Naive thymus-derived CD8-positive, alpha-beta T cell (primary cell): ENCODE measurements around the gene HOXA3. TPM values are rescaled to one million over a fixed set of nuclear protein-coding genes. Genes with fewer than 3 reads are reported as not detected.
A peak's percentile ranks its signal among the peaks of the same experiment; 100 is the strongest.

Experiments used
- ATAC-seq, 2 donors: fragments of 150-1000 bp; cut with Tn5 transposase in 1 of 2; sonication (Bioruptor Pico), chemical (Tn5 transposase) in 1 of 2; 1 replicate in 1 of 2; 2 replicates in 1 of 2; pipeline ENCODE4 v1.10.0; 2021; ENCODE audit warnings: mild to moderate bottlenecking in 2 of 2, moderate library complexity in 2 of 2
- POLR2A ChIA-PET: fragments of 350-600 bp; sonication (Branson Sonifier 250); formaldehyde crosslinking; loops from one replicate; lab custom pipeline; 2021; ENCODE audit warnings: antibody characterized with exemption; lab: Charles Lee
- DNase-seq, 10 donors: peaks; one replicate each; pipeline versions ENCODE4 v3.0.0 to v3.0.0-alpha.2; 2020 to 2022
- H3K27ac Mint-ChIP-seq, 10 donors: one replicate each; pipeline ENCODE4 v1.8.0; 2020 to 2022; ENCODE audit warnings: mild to moderate bottlenecking in 10 of 10, mixed read lengths in 10 of 10, moderate library complexity in 4 of 10, inconsistent platforms in 1 of 10
- H3K27me3 Mint-ChIP-seq, 5 donors: one replicate each; pipeline ENCODE4 v1.8.0; 2021 to 2022; ENCODE audit warnings: mixed read lengths in 5 of 5
- H3K36me3 Mint-ChIP-seq, 3 donors: one replicate each; pipeline ENCODE4 v1.8.0; 2020 to 2022; ENCODE audit warnings: mixed read lengths in 3 of 3, mild to moderate bottlenecking in 2 of 3, inconsistent platforms in 1 of 3
- H3K4me1 Mint-ChIP-seq, 4 donors: one replicate each; pipeline ENCODE4 v1.8.0; 2021 to 2022; ENCODE audit warnings: mixed read lengths in 4 of 4
- H3K4me3 Mint-ChIP-seq, 10 donors: one replicate each; pipeline ENCODE4 v1.8.0; 2020 to 2022; ENCODE audit warnings: mild to moderate bottlenecking in 10 of 10, mixed read lengths in 10 of 10, moderate library complexity in 6 of 10, inconsistent platforms in 1 of 10
- H3K9me3 Mint-ChIP-seq, 9 donors: one replicate each; pipeline ENCODE4 v1.8.0; 2020 to 2022; ENCODE audit warnings: mixed read lengths in 9 of 9, mild to moderate bottlenecking in 3 of 9, inconsistent platforms in 1 of 9, moderate library complexity in 1 of 9
- polyA plus RNA-seq, 3 donors: library from polyadenylated mRNA; unstranded; fragments of 300-500 nt; fragmentation: Illumina TruSeq; gene quantifications; one replicate each; pipeline ENCODE4 v1.2.3, GENCODE V29; 2021
- total RNA-seq, 8 experiments: library from RNA in 2 of 8; stranded (reverse) in 2 of 8; gene quantifications; one replicate each; pipeline ENCODE4 v1.2.3 and lab custom pipeline; 2021 to 2026

Gene HOXA3
- total and polyA plus RNA-seq, 5 experiments from 2014 or later, result not detected

GRCh38 chr7:27098578-27099451 lies 53.6 kb downstream of the HOXA3 start:
- Mint-ChIP-seq H3K4me1 (peaks cover 23 to 67% (median 49%) of the 10 kb centered on the region in 4 donors), H3K9me3 (peaks cover 0 to 4% (median 0%) of the 10 kb centered on the region in 9 donors), H3K27ac (peak overlapping the region in 1 of 10 donors; percentile 29), H3K4me3 (peak overlapping the region in 9 of 10 donors; percentile 7 to 58 (median 32)), H3K36me3 (peaks cover 15 to 22% (median 20%) of the 10 kb centered on the region in 3 donors), H3K27me3 (peaks cover 54 to 90% (median 66%) of the 10 kb centered on the region in 5 donors)
- no peak for ATAC-seq
- POLR2A ChIA-PET, result interaction anchor here (0.6 kb wide), 1 partner anchor 916 kb away, joined by 3 read pairs; no protein-coding TSS in a partner anchor
- DNase-seq, result no peak

DNA sequence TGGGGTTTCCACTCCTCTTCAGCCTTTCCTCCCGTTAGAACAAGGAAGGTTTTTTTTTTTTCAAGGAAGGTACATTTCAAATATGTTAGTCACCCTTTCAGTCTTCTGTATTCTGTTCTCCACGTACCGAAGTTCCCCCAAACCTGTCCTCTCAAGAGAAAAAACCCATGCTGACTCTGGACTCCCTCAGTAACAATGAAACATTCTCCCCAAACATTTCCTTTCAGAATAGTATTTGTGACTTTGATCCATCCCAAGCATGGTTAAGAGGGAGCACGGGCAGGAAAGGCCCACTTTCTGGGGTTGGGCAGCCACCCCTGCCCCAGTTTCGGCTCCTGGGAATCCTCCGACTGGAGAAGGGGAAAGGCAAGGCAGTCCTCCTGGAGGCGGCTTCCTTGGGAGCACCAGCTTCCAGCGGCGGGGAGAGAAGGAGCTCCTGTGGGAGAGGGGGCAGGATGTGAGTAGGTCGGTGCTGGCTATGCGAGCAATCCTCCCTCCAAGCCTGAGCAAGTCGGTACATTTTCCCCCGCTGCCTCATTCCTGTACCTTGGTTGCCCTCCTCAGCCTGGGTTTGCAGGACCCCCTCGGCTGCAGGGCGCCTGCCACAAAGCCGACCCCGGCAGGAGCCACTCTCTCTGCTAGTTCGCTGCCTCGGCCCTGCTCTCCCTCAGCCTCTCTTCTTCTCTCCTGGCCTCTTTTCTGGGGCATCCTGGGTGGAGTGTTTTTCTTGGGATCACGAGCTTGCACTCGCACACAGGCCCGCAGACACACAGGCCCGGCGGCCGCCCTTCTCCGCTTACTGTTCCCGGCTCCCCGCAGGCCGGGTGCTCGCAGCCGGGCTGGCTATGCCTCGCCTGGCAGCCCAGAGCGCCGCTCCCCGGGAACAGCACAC lies 54.5 kb downstream of the HOXA3 start:
- Mint-ChIP-seq H3K27me3 (peaks cover 57 to 90% (median 66%) of the 10 kb centered on the region in 5 donors), H3K4me1 (peaks cover 21 to 60% (median 43%) of the 10 kb centered on the region in 4 donors), H3K27ac (peak overlapping the region in 2 of 10 donors; percentile 29 to 50), H3K4me3 (peak overlapping the region; percentile 79 to 94 (median 92)), H3K9me3 (peaks cover 0 to 3% (median 0%) of the 10 kb centered on the region in 9 donors), H3K36me3 (peaks cover 15 to 20% (median 20%) of the 10 kb centered on the region in 3 donors)
- POLR2A ChIA-PET, result no interaction called here
- DNase-seq, result no peak
- no peak for ATAC-seq

DNA sequence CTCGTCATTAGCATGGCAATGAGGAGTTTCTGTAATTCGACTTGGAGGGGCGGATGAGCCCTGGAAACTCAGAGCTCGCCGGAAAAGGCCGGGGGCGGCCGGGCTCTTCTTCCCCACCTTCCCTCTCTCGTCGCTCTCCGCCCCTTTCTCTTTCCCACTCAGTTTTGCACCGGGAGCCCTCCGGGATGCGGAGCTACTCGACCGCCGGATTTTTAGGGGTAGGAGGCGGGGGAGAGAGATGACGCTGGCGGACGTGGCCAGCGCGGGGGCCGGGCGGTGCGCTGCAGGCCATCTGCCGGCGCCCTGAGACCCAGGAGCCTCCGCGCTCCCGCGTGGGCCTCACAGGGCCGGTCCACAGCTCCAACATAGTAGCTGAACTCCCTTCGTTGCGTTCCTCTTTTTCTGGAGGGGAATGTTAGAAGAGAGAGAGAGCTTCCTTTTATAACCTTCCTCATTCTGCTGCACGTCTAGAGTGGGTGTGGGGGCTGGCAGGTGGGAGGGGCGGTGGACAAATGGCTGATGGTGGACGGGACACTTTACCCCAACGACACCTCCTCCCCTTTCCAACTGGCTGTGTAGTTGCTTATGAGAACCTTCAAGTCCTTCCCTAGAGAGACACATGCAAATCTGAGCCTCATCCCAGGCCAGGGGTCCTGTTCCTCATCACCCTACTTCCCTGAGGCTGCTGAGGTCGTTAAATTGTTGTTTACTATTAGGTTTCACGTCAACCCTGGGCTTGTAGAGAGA lies 55.4 kb downstream of the HOXA3 start:
- POLR2A ChIA-PET, result interaction anchor here (0.7 to 1.4 kb wide), 2 partner anchors 32 to 33 kb away, joined by 3 read pairs; partner anchors contain the start of gene HOXA4

GRCh38 chr7:27095897-27096767 lies 56.3 kb downstream of the HOXA3 start, which contains the start of gene HOXA1:
Gene HOXA1 (minus strand): TSS chr7:27096000. CDS start chr7:27095912, 88 bp downstream.
- Mint-ChIP-seq H3K9me3 (peaks cover 0 to 3% (median 0%) of the 10 kb centered on the region in 9 donors), H3K27me3 (peaks cover 58 to 90% (median 65%) of the 10 kb centered on the region in 5 donors), H3K4me3 (peak within 1 kb of the TSS; percentile 79 to 94 (median 92)), H3K36me3 (peaks cover 9 to 20% (median 10%) of the 10 kb centered on the region in 3 donors), H3K27ac (peak within 1 kb of the TSS in 9 of 10 donors; percentile 25 to 87 (median 72)), H3K4me1 (peaks cover 19 to 56% (median 33%) of the 10 kb centered on the region in 4 donors)
- DNase-seq (peak; percentile 58 to 84 (median 66)), ATAC-seq (peak; percentile 89 to 90)
- POLR2A ChIA-PET, result interaction anchor here (0.7 to 1.4 kb wide), 2 partner anchors 33 to 34 kb away, joined by 3 read pairs; partner anchors contain the start of gene HOXA4

More for the DNA sequence above, 55.4 kb downstream of the HOXA3 start:
- H3K27ac Mint-ChIP-seq, result peak overlapping the region in 7 of 10 donors; percentile 26 to 87 (median 71)
- ATAC-seq (no peak), DNase-seq (no peak)
- H3K36me3 Mint-ChIP-seq, result peaks cover 15 to 20% (median 17%) of the 10 kb centered on the region in 3 donors
- peaks cover 0 to 3% (median 0%) of the 10 kb centered on the region in 9 donors for H3K9me3 Mint-ChIP-seq
- peaks cover 58 to 90% (median 66%) of the 10 kb centered on the region in 5 donors for H3K27me3 Mint-ChIP-seq
- peaks cover 19 to 57% (median 36%) of the 10 kb centered on the region in 4 donors for H3K4me1 Mint-ChIP-seq
- peak overlapping the region; percentile 79 to 94 (median 92) for H3K4me3 Mint-ChIP-seq

DNA sequence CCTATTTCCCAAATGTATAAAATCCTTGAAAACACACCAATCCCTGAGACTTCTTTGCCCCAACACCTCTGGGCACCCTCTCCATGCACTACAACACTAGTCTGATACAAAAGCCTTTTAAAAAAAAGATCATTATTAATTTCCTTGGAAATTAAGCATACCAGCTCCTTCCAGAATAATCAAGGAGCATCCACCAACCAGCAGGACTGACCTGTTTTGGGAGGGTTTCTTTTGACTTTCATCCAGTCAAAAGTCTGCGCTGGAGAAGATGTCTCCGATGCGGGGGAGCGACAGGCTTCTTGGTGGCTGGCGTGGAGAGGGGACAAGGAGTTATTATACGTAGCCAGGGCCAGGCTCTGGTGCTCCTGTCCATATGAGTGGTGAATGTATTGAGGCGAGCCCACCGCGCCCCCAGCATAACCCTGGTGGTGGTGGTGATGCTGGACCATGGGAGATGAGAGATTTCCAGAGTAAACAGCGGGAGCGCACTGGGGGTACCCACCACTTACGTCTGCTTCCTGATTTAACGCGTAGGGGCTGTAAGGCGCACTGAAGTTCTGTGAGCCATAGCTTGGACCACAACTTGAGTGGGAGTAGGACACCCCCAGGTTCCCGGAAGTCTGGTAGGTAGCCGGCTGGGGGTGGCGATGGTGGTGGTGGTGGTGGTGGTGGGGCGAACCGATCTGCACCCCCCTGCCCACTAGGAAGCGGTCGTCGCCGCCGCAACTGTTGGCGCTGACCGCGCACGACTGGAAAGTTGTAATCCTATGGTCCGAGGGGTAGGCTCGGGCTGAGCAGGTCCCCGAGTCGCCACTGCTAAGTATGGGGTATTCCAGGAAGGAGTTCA lies 57.1 kb downstream of the HOXA3 start:
- peak overlapping the region; percentile 79 to 94 (median 92) for H3K4me3 Mint-ChIP-seq
- H3K9me3 Mint-ChIP-seq, result peaks cover 0 to 3% (median 0%) of the 10 kb centered on the region in 9 donors
- H3K36me3 Mint-ChIP-seq, result peaks cover 4 to 16% (median 13%) of the 10 kb centered on the region in 3 donors
- peaks cover 57 to 90% (median 68%) of the 10 kb centered on the region in 5 donors for H3K27me3 Mint-ChIP-seq
- DNase-seq (peak in 1 of 10 donors; percentile 5), ATAC-seq (peak in 1 of 2 donors; percentile 24)
- peak overlapping the region in 8 of 10 donors; percentile 57 to 84 (median 73) for H3K27ac Mint-ChIP-seq
- peaks cover 19 to 56% (median 33%) of the 10 kb centered on the region in 4 donors for H3K4me1 Mint-ChIP-seq
- POLR2A ChIA-PET, result interaction anchor here (1.4 kb wide), 1 partner anchor 35 kb away, joined by 3 read pairs; the partner anchor contains the start of gene HOXA4

DNA sequence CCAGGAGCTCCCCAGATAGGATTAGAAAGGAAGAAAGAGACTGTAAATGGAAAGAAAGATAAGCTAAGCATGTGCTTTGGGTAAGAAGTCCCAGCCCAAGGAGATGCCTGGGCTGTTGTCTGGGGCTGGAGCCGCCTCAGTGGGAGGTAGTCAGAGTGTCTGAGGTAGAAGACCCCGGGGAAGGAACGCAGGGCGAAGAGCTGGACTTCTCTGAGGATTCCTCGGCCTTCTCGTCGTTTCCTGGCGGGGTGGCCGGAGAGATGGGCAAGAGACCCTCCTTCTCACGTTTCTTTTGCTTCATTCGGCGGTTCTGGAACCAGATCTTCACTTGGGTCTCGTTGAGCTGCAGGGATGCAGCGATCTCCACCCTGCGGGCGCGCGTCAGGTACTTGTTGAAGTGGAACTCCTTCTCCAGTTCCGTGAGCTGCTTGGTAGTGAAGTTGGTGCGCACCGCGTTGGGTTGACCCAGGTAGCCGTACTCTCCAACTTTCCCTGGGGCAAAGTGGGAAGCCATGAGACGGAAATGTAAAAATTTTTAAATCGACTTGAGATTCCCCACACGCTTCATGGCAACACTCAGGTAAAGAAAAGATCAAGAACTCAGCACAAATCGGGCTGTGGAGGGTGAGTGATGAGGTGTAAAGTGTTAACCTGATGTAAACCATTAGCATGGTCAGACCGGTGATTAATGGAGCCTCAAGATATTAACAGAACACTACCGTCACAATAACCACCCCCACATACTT lies 57.9 kb downstream of the HOXA3 start:
- peak overlapping the region; percentile 2 to 94 (median 92) for H3K4me3 Mint-ChIP-seq
- H3K9me3 Mint-ChIP-seq, result peaks cover 0 to 3% (median 0%) of the 10 kb centered on the region in 9 donors
- POLR2A ChIA-PET, result no interaction called here
- peaks cover 0 to 12% (median 9%) of the 10 kb centered on the region in 3 donors for H3K36me3 Mint-ChIP-seq
- H3K4me1 Mint-ChIP-seq, result peaks cover 17 to 54% (median 33%) of the 10 kb centered on the region in 4 donors
- no peak for ATAC-seq
- no peak for DNase-seq
- H3K27ac Mint-ChIP-seq, result peak overlapping the region in 3 of 10 donors; percentile 13 to 72 (median 43)
- H3K27me3 Mint-ChIP-seq, result peaks cover 61 to 90% (median 69%) of the 10 kb centered on the region in 5 donors

GRCh38 chr7:27093184-27093895 lies 59.0 kb downstream of the HOXA3 start:
- H3K4me3 Mint-ChIP-seq, result peak overlapping the region in 1 of 10 donors; percentile 42
- peaks cover 14 to 43% (median 30%) of the 10 kb centered on the region in 4 donors for H3K4me1 Mint-ChIP-seq
- no peak overlapping the region for H3K27ac Mint-ChIP-seq
- H3K9me3 Mint-ChIP-seq, result peaks cover 0 to 8% (median 0%) of the 10 kb centered on the region in 9 donors
- ATAC-seq (no peak), DNase-seq (no peak)
- POLR2A ChIA-PET, result no interaction called here
- peaks cover 0 to 8% (median 5%) of the 10 kb centered on the region in 3 donors for H3K36me3 Mint-ChIP-seq
- H3K27me3 Mint-ChIP-seq, result peaks cover 62 to 90% (median 69%) of the 10 kb centered on the region in 5 donors

GRCh38 chr7:27092819-27093110 lies 59.6 kb downstream of the HOXA3 start:
- ATAC-seq (no peak), DNase-seq (no peak)
- Mint-ChIP-seq H3K36me3 (peaks cover 0 to 8% (median 5%) of the 10 kb centered on the region in 3 donors), H3K27ac (no peak overlapping the region), H3K4me3 (no peak overlapping the region), H3K27me3 (peaks cover 60 to 87% (median 69%) of the 10 kb centered on the region in 5 donors), H3K9me3 (peaks cover 0 to 8% (median 0%) of the 10 kb centered on the region in 9 donors), H3K4me1 (peaks cover 13 to 41% (median 29%) of the 10 kb centered on the region in 4 donors)
- POLR2A ChIA-PET, result no interaction called here
